GM12878 (cell line): ENCODE measurements around the gene CRB2. TPM values are rescaled to one million over a fixed set of nuclear protein-coding genes. Genes with fewer than 3 reads are reported as not detected.

Experiments
- ATF2 ChIP-seq: IDR thresholded peaks from 2 replicates; pipeline ENCODE4 v1.6.1; 2012; ENCODE audit warnings: low read length, inconsistent platforms
- CBX5 ChIP-seq: sonication (generic); IDR thresholded peaks from 2 replicates; pipeline ENCODE4 v1.6.1; 2016; ENCODE audit warnings: low read depth, moderate library complexity, mild to moderate bottlenecking, inconsistent platforms
- CTCF ChIP-seq, 3 experiments: IDR thresholded peaks in 2 of 3; conservative IDR thresholded peaks in 1 of 3; 2 replicates each; pipeline ENCODE4 v1.5.1; 2011; ENCODE audit warnings: low read depth in 3 of 3, low read length in 3 of 3, mild to moderate bottlenecking in 3 of 3, control low read depth in 2 of 3, moderate library complexity in 2 of 3, inconsistent platforms in 1 of 3, mixed read lengths in 1 of 3; ENCODE audit not compliant: control insufficient read depth in 2 of 3, insufficient read depth in 1 of 3; ENCODE audit errors: extremely low read depth in 1 of 3
- ETV6 ChIP-seq, 2 experiments: fragments of 450-650 bp in 1 of 2; IDR thresholded peaks in 1 of 2; conservative IDR thresholded peaks in 1 of 2; 2 replicates each; pipeline ENCODE4 v1.6.1; 2014; ENCODE audit warnings: antibody characterized with exemption in 1 of 2, borderline replicate concordance in 1 of 2, low read depth in 1 of 2, mild to moderate bottlenecking in 1 of 2, moderate library complexity in 1 of 2
- FOXM1 ChIP-seq: IDR thresholded peaks from 2 replicates; pipeline ENCODE4 v1.6.1; 2012; ENCODE audit warnings: low read depth, mild to moderate bottlenecking, inconsistent platforms, low read length, moderate library complexity
- IKZF2 ChIP-seq, 2 experiments: fragments of 450-650 bp; IDR thresholded peaks; 2 replicates each; pipeline ENCODE4 v1.6.1; 2017; ENCODE audit warnings: mild to moderate bottlenecking in 2 of 2, moderate library complexity in 2 of 2
- IRF4 ChIP-seq: IDR thresholded peaks from 2 replicates; pipeline ENCODE4 v1.6.1; 2011; ENCODE audit warnings: low read depth, low read length
- MEF2B ChIP-seq: fragments of 450-650 bp; IDR thresholded peaks from 2 replicates; pipeline ENCODE4 v1.6.1; 2018; ENCODE audit warnings: mild to moderate bottlenecking, moderate library complexity; ENCODE audit not compliant: partially characterized antibody, poor library complexity, severe bottlenecking
- NKRF ChIP-seq: fragments of 450-650 bp; conservative IDR thresholded peaks from 2 replicates; pipeline ENCODE4 v1.6.1; 2017; ENCODE audit warnings: mild to moderate bottlenecking, moderate library complexity
- RAD21 ChIP-seq: IDR thresholded peaks from 2 replicates; pipeline ENCODE4 v1.6.1; 2011; ENCODE audit warnings: mild to moderate bottlenecking, low read depth, low read length, moderate library complexity; ENCODE audit not compliant: insufficient read depth
- RB1 ChIP-seq: fragments of 450-650 bp; formaldehyde crosslinking; IDR thresholded peaks from 2 replicates; pipeline ENCODE4 v1.6.1; 2017; ENCODE audit warnings: mild to moderate bottlenecking, borderline replicate concordance
- RELA ChIP-seq: fragments of 450-650 bp; IDR thresholded peaks from 2 replicates; pipeline ENCODE4 v1.8.0; 2014; ENCODE audit warnings: borderline replicate concordance; ENCODE audit not compliant: partially characterized antibody
- REST ChIP-seq: IDR thresholded peaks from 2 replicates; pipeline ENCODE4 v1.6.1; 2012; ENCODE audit warnings: mild to moderate bottlenecking, low read depth, low read length
- TCF7 ChIP-seq: IDR thresholded peaks from 2 replicates; pipeline ENCODE4 v1.6.1; 2014; ENCODE audit warnings: antibody characterized with exemption, borderline replicate concordance
- YBX1 ChIP-seq: fragments of 450-650 bp; IDR thresholded peaks from 2 replicates; pipeline ENCODE4 v1.6.1; 2016; ENCODE audit warnings: antibody characterized with exemption
- ZSCAN29 ChIP-seq: fragments of 450-650 bp; IDR thresholded peaks from 2 replicates; pipeline ENCODE4 v1.6.1; 2017; ENCODE audit warnings: mild to moderate bottlenecking, moderate library complexity
- polyA plus RNA-seq, 11 experiments: library from polyadenylated mRNA; depleted of rRNA in 4 of 11; unstranded in 6 of 11; stranded (reverse) in 5 of 11; fragments of >200 nt; fragmentation: Nextera tagmentation in 4 of 11; fragmentation: Illumina TruSeq in 1 of 11; extraction: Ambion mirVana in 4 of 11; extraction: Trizol in 1 of 11; gene quantifications; 1 replicate in 1 of 11; 2 replicates in 10 of 11; pipeline versions ENCODE4 v1.2.1 to v1.2.3, GENCODE V29; 2011 to 2016; ENCODE audit warnings: inconsistent platforms in 2 of 11, missing spikeins in 2 of 11, low read depth in 1 of 11
- total RNA-seq, 4 experiments: library from RNA; depleted of rRNA in 3 of 4; stranded (reverse); fragments of >200 nt in 3 of 4; fragmentation: Illumina TruSeq in 1 of 4; extraction: Trizol in 1 of 4; gene quantifications; 2 replicates each; pipeline versions ENCODE4 v1.2.1 to v1.2.3, GENCODE V29; 2013 to 2021

Gene CRB2
- total and polyA plus RNA-seq, 10 of the 15 experiments (the other 5 are each of a cell fraction or from before 2014, with no cell fraction given): 0.01 to 0.80 (median 0.23) TPM; not detected in 3

- TF ChIP-seq REST (no peak), CTCF (IDR thresholded peaks at IDR 0.05 in 2 of 3, conservative IDR thresholded peaks at IDR 0.05 in 1 of 3; ENCODE audit: control insufficient read depth in 2 of 3, extremely low read depth in 1 of 3, insufficient read depth in 1 of 3, low read depth in 3 of 3, low read length in 3 of 3) (peak; percentile 80 to 94 (median 86)), TCF7 (no peak), RAD21 (peak; percentile 82), ATF2 (no peak), IKZF2 (IDR thresholded peaks at IDR 0.05) (no peak), ZSCAN29 (no peak), NKRF (no peak), IRF4 (no peak), RB1 (0 out of 2 replicates have a peak, but pooled peaks have one; percentile 20), ETV6 (conservative IDR thresholded peaks at IDR 0.05 in 1 of 2, IDR thresholded peaks at IDR 0.05 in 1 of 2; ENCODE audit: borderline replicate concordance in 1 of 2, low read depth in 1 of 2) (no peak), FOXM1 (no peak), CBX5 (no peak), RELA (peak; percentile 22), MEF2B (peak; percentile 9), YBX1 (no peak)
Measured at GRCh38 chr9:123353984-123354591, 1.9 kb upstream of the CRB2 start (continued).
